Left lobe of liver (tissue), 2 donors: Measurements from ENCODE around the gene INPP4B. TPM values are rescaled to one million over a fixed set of nuclear protein-coding genes. Genes with fewer than 3 reads are reported as not detected.
"Not testable (repeated sequence)": the region's sequence is repeated elsewhere in the genome, so short reads cannot be mapped to it uniquely, and the experiment has no call there.

Experiments used
- ATAC-seq: fragments of 200-7000 bp; cut with Tn5 transposase; one replicate; pipeline ENCODE4 v1.9.1; 2020; ENCODE audit warnings: mild to moderate bottlenecking, moderate library complexity
- DNase-seq: peaks from one replicate; pipeline ENCODE4 v3.0.0-alpha.2; 2020; ENCODE audit warnings: low spot score
- total RNA-seq: library from RNA; stranded (reverse); gene quantifications from one replicate; pipeline ENCODE4 v1.2.1, GENCODE V29; 2021
- donor health status: DM: no; HTN: no; CAD: no; lungs with moderate emphysema.
- donor health status: DM: no; HTN: yes; CAD: no.

The INPP4B gene
- total RNA-seq, 1 donor from 2014 or later, result 0.93 TPM

DNA sequence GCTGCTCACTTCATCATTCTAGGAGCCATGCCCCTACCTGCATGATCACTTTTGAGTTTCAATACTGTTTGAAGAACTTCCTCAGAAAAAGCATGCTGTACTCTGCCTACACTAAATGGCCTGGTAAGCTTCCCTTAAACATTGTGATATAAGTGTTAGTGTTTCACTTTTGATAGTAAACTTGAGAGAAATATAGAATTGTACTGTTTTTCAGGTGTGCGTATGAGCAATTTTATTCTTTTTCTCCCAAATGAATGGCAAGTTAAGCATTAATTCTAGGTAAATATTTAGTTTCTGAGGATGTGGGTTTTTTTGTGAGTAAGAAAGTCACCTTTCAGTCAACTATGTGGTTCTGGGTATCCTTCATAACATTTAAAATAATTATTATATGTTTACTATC, 725.2 kb downstream of the INPP4B start:
- DNase-seq, result no peak
- no peak for ATAC-seq

DNA sequence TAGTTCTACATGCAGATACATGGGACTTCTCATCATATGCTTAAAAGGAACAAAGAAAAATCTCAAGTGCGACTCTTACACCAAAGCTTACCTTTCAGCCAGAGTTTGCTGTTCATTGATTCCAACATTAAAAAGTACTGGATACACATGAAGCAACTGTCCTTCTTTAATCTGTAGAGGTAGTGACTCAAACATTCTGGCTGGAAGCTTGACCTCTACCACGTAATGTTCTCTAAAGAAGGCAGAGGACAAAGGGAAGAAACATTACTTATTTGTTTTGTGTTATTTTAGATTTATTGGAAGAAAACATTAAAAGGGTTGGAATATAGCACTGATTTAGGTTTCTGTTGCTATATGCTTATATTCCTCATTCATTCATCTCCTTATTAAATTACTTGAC, 733.6 kb downstream of the INPP4B start:
- DNase-seq, result no peak
- no peak for ATAC-seq

DNA sequence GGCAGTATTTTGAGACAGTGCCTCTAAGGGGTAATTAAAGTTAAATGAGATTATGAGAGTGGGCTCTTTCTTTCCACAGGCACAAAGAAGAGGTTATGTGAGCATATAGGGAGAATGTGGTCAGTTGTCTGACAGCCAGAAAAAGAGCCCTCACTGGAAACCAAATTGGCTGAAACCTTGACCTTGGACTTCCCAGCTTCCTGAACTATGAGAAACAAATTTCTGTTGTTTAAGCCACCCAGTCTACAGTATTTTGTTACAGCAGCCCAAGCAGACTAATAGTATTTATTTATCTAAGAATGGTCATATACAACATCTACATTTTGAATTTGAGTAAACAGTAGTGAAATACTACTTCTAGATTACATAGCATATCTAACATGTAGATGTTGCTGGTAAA, 736.0 kb downstream of the INPP4B start:
- ATAC-seq, result no peak
- DNase-seq, result no peak

DNA sequence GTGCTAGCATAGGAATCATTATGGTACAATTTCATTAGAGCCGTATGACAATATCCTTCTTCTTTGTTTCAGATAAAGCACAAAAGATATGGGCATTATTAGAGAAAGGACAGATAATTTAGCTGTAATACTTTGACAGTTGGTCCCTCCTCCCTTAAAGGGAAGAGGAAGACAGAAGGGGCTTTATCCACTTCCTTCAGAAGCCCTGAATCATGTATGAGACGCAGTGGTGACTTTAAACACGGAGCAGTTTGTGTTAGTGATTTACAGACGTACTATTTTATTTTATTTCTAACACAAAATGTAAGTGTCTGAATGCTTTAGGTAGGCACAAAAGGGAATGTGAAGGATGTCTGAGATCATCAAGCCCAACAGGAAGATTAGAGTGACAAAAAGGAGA, 742.1 kb downstream of the INPP4B start:
- DNase-seq (no peak), ATAC-seq (no peak)

DNA sequence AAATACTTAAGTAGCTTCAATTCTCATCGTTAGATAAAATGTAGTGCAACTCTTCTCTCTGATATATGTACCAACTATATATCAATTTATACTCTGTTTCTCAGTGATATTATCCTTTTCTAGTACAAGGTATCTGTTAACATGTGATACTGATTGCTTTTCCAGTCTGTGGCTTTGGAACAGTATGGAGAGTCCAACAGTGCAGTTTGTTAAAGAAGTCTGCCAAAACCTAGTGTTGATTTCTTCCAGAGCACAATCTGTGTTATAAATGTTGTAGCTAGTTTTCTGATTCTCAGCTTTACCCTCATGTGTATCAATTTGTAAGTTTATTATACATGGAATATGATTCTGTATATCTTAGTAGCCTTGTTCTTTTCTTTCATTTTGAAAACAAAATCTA, 744.7 kb downstream of the INPP4B start:
- DNase-seq (no peak), ATAC-seq (no peak)

DNA sequence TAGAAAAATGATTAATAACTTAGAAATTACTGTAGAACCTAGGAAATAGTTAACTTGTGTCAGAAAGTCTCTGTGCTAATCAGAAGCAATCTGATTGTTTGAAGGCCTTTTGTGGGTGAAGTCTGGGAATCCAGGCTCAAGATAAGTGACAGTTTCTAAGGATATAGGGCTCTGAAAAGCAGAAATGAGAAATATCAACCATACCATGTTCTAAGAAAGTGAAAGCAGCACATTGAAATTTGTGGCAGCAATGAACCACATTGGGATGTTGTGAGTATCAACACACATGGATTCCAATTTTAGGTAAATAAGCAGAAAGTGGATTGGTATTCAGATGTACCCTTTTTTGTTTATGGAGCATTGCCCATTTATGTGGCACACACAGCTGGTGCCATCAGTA, 745.2 kb downstream of the INPP4B start:
- ATAC-seq (no peak), DNase-seq (no peak)

DNA sequence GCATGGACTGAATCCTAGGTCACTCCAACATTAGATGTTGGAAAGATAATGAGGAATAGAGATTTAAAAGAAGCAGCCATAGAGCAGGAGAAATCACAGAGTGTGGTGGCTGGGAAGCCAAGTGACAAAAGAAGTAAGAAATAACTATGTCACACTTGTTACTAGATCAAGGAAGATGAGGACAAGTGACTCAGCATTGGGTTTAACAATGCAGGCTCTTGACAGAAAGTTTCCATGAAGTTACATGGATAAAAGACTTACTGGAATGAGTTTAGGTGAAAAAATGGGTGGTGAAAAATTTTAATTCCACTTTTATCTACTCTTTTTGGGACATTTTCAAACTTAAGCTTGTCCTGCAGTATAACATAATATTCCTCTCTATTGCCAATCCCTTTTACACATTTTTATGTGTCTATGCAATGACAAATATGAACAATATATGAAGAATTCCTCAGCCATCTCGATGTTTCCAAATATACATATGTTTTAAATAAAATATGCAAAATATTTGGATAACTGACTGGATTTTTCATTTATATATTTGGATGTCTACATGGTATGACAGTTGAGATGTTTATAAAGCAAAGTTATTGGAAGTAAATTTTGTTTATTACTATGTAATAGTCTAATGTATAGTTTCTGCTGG, 747.1 kb downstream of the INPP4B start:
- ATAC-seq (no peak), DNase-seq (no peak)

DNA sequence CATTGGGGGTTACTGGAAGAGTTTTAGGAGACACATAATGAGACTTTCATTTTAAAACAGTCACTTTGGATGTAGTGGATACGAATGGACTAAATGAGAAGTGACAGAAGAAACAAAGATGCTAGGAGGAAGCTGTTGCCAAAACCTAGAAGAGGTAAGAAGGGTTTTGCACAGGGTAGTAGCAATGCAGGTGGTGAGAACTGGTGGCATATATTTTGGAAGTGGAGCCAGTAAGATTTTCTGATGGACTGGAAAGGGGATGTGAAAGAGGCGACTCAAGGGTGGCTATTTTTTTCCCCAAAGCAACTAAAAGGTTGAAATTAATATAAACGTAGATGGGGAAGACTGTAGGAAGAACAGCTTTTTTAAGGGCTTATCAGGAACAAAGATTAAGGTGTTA, 747.7 kb downstream of the INPP4B start:
- ATAC-seq (no peak), DNase-seq (no peak)

DNA sequence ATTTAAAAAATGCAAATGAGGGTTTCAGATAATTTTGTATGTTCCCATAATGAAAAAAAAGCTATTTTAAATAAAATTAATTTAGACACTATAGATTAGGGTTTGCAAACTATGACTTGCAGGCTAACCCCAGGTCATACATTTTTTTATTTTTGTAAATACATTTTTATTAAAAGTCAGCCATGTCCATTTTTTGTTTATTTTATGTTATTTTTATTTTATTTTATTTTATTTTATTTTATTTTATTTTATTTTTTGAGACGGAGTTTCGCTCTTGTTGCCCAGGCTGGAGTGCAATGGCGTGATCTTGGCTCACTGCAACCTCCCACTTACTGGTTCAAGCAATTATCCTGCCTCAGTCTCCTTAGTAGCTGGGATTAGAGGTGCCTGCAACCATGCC, 749.1 kb downstream of the INPP4B start:
- DNase-seq, result no peak
- no peak for ATAC-seq

DNA sequence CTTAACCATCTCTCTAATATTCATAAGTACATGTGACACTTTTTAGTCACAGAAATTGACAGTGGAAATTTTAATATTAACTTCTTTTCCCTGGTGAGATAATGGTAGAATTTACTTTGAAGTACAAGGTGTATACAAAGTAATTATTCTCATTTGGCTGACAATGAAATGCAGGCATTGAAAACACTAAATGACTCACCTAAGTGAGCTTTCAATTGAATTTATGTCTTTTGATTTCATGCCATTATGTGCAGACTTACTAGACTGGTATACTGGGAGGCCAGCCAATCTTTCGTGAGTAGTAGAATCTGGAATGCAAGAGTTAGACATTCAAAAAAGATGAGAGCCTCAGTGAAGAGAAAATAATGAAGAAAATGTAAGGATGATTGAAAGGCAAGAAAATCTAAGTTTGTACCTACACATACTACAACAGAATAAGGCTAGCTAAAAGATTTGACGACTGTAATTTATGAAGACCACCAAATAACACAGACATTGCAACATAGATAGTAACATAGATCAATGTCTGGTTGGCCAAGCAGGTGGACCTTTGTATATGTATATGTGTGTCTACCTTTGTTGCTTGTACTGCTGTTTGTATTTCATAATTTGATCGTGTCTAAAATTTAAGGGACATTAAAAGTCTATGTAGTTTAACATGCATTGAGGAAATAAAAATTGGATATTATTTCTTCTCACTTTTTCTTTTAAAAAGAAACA, 750.1 kb downstream of the INPP4B start:
- ATAC-seq (no peak), DNase-seq (no peak)

DNA sequence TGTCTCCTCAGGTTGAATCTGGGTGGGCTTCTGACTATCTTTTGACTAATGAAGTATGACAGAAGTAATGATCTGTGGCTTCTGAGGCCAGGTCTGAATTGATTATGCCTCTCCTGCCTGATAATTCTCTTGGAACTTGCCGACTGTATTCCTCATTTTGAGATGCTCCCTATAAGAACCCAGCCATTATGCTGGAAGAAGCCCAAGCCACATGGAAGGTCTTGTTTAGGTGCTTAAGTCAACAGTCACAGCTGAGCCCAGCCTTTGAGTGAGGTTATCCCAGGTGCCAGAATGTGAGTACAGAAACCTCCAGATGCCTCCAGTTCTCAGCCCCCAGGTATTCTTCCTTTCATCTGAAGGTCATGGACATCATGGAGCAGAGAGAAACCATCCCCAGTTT, 753.2 kb downstream of the INPP4B start:
- DNase-seq (no peak), ATAC-seq (no peak)

DNA sequence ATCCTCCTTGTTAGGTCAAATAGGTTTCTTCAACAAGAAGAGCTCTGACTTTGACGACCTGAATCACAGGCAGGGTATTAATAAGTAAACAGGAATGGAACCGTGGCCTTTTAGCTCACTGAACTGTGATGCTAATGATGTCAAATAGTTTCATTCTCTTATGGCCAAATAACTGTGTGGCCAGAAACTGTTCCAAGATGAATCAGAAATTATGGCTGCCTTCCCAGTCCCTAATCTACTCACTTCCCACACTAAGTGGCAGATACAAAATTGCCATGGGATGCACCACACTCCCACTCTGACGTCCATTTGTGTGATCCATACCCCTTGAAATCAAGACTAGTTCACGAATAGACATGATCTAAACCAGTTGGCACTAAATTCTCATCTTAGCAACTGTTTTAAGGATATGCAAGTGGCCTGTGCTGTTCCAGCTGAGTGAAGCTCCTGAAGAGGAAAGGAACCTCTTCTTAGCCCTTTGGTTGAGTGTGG, 754.4 kb downstream of the INPP4B start:
- DNase-seq (no peak), ATAC-seq (peak; percentile 17)

DNA sequence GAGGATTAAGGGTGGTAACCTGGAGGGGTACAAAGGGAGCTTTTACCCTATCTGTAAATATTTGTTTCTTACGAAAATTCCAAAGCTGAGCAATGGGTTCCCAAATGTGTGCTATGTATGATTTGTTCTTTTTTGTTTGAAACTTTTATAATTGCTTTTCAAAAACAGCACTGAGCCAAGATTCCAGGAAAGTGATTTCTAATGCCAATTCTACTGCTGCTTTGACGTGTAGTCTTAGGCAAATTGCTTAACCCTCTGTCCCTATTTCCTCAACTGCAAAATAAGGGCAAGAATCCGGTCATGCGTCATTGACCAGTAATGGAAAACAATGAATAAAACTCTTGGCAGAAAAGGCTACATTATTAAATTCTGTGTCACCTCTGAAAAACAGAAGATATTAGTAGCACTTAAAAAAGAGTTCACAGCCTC, 755.0 kb downstream of the INPP4B start:
- no peak for ATAC-seq
- no peak for DNase-seq

DNA sequence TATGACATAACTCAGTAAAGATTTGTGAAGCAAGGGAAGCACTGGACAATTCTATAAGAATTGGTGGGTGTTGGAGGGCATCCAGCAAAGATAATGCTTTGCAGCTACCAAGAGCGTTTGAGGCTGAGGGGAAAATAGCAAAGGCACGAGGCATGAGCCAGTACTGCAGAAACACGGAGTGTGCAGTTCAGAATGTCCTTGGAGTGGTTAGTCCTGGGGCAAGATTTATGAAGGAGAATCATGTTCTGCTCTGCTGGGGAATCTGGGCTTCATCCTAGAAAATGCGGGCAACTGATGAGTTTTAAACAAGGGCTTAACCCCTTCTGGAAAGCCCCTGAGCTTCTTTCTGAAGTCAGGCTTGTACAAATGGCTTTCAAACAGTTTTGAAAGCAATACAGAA, 757.2 kb downstream of the INPP4B start:
- DNase-seq, result no peak

DNA sequence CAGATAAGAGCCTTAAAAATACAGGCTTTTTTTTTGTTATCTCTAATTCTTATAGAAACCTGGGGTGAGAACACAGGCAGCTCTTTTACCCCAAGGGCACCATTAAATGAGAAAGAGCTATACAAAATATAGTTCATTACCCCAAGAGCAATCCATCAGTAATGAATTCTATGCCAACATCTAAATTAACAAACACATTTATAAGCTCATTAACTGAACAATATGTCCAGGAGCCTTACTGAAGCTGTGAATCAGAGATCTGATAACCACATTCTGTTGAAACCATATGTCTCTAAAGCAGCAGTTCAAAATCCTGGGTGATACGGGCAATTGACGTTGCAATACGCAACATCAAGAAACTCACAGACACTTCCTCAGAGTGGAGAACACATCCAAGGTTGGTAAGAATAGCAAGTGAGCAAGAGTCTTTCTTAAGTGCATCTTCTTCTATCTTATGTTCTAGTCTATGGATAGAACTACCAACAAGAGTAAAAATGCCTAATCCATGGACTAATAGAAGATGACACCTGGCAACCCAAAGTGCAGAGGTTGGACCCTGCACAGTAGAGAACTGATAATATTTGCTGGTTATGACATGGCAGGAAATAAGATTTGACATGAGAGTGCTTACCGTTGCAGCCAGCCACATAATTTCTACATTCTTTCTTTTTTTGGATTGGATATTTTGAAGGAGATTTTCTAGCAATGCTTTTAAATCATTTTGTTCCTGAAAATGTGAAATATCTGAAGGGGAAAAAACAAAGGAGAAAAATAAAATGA, 760.4 kb downstream of the INPP4B start:
- ATAC-seq (no peak), DNase-seq (no peak)

More for the DNA sequence above, 757.2 kb downstream of the INPP4B start:
- ATAC-seq, result no peak

DNA sequence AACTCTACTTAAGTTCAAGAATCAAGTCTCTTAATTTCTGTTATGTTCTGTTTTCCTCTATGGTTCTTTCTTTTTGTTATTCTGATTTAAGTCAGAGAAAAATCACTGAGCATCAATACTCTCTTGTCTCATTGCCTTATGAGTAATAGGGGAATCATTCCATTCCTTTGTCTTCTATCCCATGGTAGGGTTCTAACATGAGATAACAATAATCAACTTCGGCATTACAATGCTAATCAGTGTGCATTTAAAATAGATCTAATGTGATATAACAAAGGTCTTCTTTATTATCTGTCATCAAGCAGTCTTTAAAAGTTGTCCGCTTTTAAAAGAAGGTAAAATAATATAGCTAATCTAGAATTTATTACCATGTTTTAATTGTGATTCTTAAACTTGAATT, 762.8 kb downstream of the INPP4B start:
- no peak for DNase-seq
- ATAC-seq, result no peak

DNA sequence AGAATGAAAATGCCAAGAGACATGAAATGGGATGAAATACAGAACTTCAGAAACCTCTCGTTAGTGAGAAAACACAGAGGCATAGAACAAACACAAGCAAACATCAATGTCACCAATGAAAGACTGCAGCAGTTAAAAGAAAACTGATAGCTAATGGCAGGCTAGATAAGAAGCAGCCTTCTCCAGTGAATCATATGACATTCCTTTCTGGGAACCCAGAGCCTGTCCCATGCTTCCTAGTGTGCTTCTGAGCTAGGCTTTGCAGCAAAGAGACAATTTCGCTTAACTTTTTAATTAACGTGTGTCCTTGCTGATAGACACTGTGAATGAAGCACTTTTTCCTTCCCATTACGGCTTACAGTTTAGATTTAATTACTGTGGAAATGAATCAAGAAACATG, 765.1 kb downstream of the INPP4B start:
- ATAC-seq (no peak), DNase-seq (no peak)

DNA sequence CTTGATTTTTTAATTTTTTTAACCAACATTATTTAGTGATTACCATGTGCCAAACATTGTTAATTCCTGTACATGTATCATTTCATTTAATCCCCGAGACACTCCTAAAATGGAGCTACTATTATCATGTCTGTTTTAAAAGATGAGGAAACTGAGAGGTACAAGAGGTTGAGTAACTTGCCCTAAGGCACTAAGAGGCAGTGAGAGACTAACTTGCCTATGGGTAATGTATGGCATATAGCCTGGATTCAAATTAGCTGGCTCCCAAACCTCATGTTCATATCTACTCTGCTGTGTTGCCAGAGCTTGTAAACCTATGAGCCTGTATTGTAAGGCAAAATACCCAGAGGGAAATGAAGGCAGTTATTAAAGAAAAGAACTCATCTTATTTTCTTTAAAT, 766.1 kb downstream of the INPP4B start:
- DNase-seq (no peak), ATAC-seq (no peak)

DNA sequence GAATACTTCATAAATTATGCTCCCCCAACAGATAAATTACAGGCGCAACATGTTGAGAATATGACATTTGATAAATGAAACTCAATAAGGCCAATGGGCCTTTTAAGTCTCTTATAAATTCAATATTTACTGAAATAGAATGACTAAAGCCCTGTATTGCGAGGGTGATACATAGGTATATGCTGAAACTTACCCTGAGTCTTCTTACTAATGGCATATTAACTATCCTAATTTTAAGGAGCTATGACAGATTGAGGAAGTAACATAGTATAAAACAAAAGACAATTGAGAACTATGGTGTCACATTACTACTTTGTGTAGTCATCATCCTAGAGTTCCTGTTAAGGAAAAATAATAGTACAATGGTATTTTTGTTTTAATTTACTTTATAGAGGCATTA, 769.1 kb downstream of the INPP4B start:
- DNase-seq (no peak), ATAC-seq (no peak)

DNA sequence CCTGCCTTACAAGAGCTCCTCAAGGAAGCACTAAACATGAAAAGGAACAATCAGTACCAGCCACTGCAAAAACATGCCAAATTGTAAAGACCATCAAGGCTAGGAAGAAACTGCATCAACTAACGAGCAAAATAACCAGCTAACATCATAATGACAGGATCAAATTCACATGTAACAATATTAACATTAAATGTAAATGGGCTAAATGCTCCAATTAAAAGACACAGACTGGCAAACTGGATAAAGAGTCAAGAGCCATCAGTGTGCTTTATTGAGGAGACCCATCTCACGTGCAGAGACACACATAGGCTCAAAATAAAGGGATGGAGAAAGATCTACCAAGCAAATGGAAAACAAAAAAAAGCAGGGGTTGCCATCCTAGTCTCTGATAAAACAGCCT, 777.8 kb downstream of the INPP4B start:
- not testable (repeated sequence) for ATAC-seq

DNA sequence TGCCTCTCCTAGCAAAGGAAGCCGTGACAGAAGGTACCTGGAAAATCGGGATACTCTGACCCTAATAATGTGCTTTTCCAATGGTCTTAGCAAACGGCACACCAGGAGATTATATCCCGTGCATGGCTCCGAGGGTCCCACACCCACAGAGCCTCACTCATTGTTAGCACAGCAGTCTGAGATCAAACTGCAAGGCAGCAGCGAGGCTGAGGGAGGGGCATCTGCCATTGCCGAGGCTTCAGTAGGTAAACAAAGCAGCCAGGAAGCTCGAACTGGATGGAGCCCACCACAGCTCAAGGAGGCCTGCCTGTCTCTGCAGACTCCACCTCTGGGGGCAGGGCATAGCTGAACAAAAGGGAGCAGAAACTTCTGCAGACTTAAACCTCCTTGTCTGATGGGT, 779.5 kb downstream of the INPP4B start:
- DNase-seq, ATAC-seq: not testable (repeated sequence)

More for the DNA sequence above, 777.8 kb downstream of the INPP4B start:
- DNase-seq, result not testable (repeated sequence)
